ENCODE measurements around the gene KATNIP. TPM values are rescaled to one million over a fixed set of nuclear protein-coding genes. Genes with fewer than 3 reads are reported as not detected.

KATNIP gene
- total RNA-seq, 1 experiment from 2014 or later: 17.1 TPM

GRCh38 chr16:27571433-27572326 lies 21.7 kb downstream of the KATNIP start:
- in situ Hi-C loops (cut with HindIII; ENCODE audit: low pct_unique_long_range_greater_than_20kb, low sequenced_read_pairs): no loop called here
- DNase-seq (ENCODE audit: low read depth): no peak

GRCh38 chr16:27572711-27573110 lies 22.8 kb downstream of the KATNIP start:
- in situ Hi-C loops (cut with HindIII; ENCODE audit: low pct_unique_long_range_greater_than_20kb, low sequenced_read_pairs): no loop called here
- no peak for DNase-seq (ENCODE audit: low read depth)

GRCh38 chr16:27576729-27577128 lies 26.8 kb downstream of the KATNIP start:
- in situ Hi-C loops (cut with HindIII; ENCODE audit: low pct_unique_long_range_greater_than_20kb, low sequenced_read_pairs): no loop called here
- DNase-seq (ENCODE audit: low read depth): no peak

- in situ Hi-C loops (cut with HindIII; ENCODE audit: low pct_unique_long_range_greater_than_20kb, low sequenced_read_pairs): no loop called here
Measured at GRCh38 chr16:27579087-27579980, 29.4 kb downstream of the KATNIP start.

GRCh38 chr16:27582883-27583282 lies 32.9 kb downstream of the KATNIP start:
- in situ Hi-C loops (cut with HindIII; ENCODE audit: low pct_unique_long_range_greater_than_20kb, low sequenced_read_pairs): no loop called here
- no peak for DNase-seq (ENCODE audit: low read depth)

More at GRCh38 chr16:27579087-27579980, 29.4 kb downstream of the KATNIP start:
- DNase-seq (ENCODE audit: low read depth): no peak

GRCh38 chr16:27583634-27584033 lies 33.7 kb downstream of the KATNIP start:
- no peak for DNase-seq (ENCODE audit: low read depth)
- in situ Hi-C loops (cut with HindIII; ENCODE audit: low pct_unique_long_range_greater_than_20kb, low sequenced_read_pairs): no loop called here

GRCh38 chr16:27585200-27585599 lies 35.3 kb downstream of the KATNIP start:
- DNase-seq (ENCODE audit: low read depth): no peak
- in situ Hi-C loops (cut with HindIII; ENCODE audit: low pct_unique_long_range_greater_than_20kb, low sequenced_read_pairs): no loop called here

- in situ Hi-C loops (cut with HindIII; ENCODE audit: low pct_unique_long_range_greater_than_20kb, low sequenced_read_pairs): no loop called here
- no peak for DNase-seq (ENCODE audit: low read depth)
Measured at GRCh38 chr16:27586711-27587110, 36.8 kb downstream of the KATNIP start.

- in situ Hi-C loops (cut with HindIII; ENCODE audit: low pct_unique_long_range_greater_than_20kb, low sequenced_read_pairs): no loop called here
- no peak for DNase-seq (ENCODE audit: low read depth)
Measured at GRCh38 chr16:27588057-27588456, 38.1 kb downstream of the KATNIP start.

- in situ Hi-C loops (cut with HindIII; ENCODE audit: low pct_unique_long_range_greater_than_20kb, low sequenced_read_pairs): no loop called here
- no peak for DNase-seq (ENCODE audit: low read depth)
Measured at GRCh38 chr16:27591837-27592236, 41.9 kb downstream of the KATNIP start.

GRCh38 chr16:27595475-27595874 lies 45.5 kb downstream of the KATNIP start:
- in situ Hi-C loops (cut with HindIII; ENCODE audit: low pct_unique_long_range_greater_than_20kb, low sequenced_read_pairs): no loop called here

GRCh38 chr16:27595993-27596392 lies 46.0 kb downstream of the KATNIP start:
- no peak for DNase-seq (ENCODE audit: low read depth)
- in situ Hi-C loops (cut with HindIII; ENCODE audit: low pct_unique_long_range_greater_than_20kb, low sequenced_read_pairs): no loop called here

More at GRCh38 chr16:27595475-27595874, 45.5 kb downstream of the KATNIP start:
- DNase-seq (ENCODE audit: low read depth): no peak

GRCh38 chr16:27596411-27596810 lies 46.5 kb downstream of the KATNIP start:
- no peak for DNase-seq (ENCODE audit: low read depth)
- in situ Hi-C loops (cut with HindIII; ENCODE audit: low pct_unique_long_range_greater_than_20kb, low sequenced_read_pairs): no loop called here

- no peak for DNase-seq (ENCODE audit: low read depth)
- in situ Hi-C loops (cut with HindIII; ENCODE audit: low pct_unique_long_range_greater_than_20kb, low sequenced_read_pairs): no loop called here
Measured at GRCh38 chr16:27597361-27597760, 47.4 kb downstream of the KATNIP start.

- no peak for DNase-seq (ENCODE audit: low read depth)
- in situ Hi-C loops (cut with HindIII; ENCODE audit: low pct_unique_long_range_greater_than_20kb, low sequenced_read_pairs): no loop called here
Measured at GRCh38 chr16:27598220-27598619, 48.3 kb downstream of the KATNIP start.

- in situ Hi-C loops (cut with HindIII; ENCODE audit: low pct_unique_long_range_greater_than_20kb, low sequenced_read_pairs): no loop called here
- DNase-seq (ENCODE audit: low read depth): no peak
Measured at GRCh38 chr16:27598931-27599565, 49.1 kb downstream of the KATNIP start.

GRCh38 chr16:27599606-27600005 lies 49.7 kb downstream of the KATNIP start:
- in situ Hi-C loops (cut with HindIII; ENCODE audit: low pct_unique_long_range_greater_than_20kb, low sequenced_read_pairs): no loop called here

More at GRCh38 chr16:27599606-27600005, 49.7 kb downstream of the KATNIP start:
- no peak for DNase-seq (ENCODE audit: low read depth)

All from Caki2 (cell line).